H1 (cell line): ENCODE results near the gene TRAPPC8. TPM values are rescaled to one million over a fixed set of nuclear protein-coding genes. Genes with fewer than 3 reads are reported as not detected.

Experiments
- CTCF ChIA-PET: fragments of 300-600 bp; sonication (Branson Sonifier 250); formaldehyde crosslinking; loops from one replicate; lab custom pipeline; 2021; ENCODE audit not compliant: partially characterized antibody; lab: Charles Lee
- POLR2A ChIA-PET: fragments of 300-600 bp; sonication (Branson Sonifier 250); formaldehyde crosslinking; loops from one replicate; lab custom pipeline; 2021; ENCODE audit warnings: inconsistent platforms; ENCODE audit not compliant: partially characterized antibody; lab: Charles Lee
- DNase-seq, 2 experiments: peaks; one replicate each; pipeline versions ENCODE4 v3.0.0 to v3.0.0-alpha.2; 2010 to 2022; ENCODE audit warnings: low spot score in 2 of 2, low read depth in 1 of 2, mixed read lengths in 1 of 2
- FAIRE-seq: peaks from 2 replicates; lab custom pipeline; 2011; peaks lifted over from hg19 to GRCh38; lab: Jason Lieb, UNC
- H2AFZ ChIP-seq: 2 replicates; pipeline ENCODE4 v1.8.1; 2012; ENCODE audit warnings: low read length, inconsistent platforms
- H2AK5ac ChIP-seq: 2 replicates; pipeline ENCODE4 v1.6.1; 2013; ENCODE audit warnings: low read depth, low read length
- H2BK120ac ChIP-seq: replicated peaks from 2 replicates; pipeline ENCODE3; 2013; ENCODE audit warnings: low read depth, low read length, inconsistent platforms
- H2BK12ac ChIP-seq: 2 replicates; pipeline ENCODE4 v1.6.1; 2013; ENCODE audit warnings: low read depth, low read length
- H2BK15ac ChIP-seq: 2 replicates; pipeline ENCODE4 v1.6.1; 2013; ENCODE audit warnings: low read length
- H2BK20ac ChIP-seq: 2 replicates; pipeline ENCODE4 v1.6.1; 2013; ENCODE audit warnings: low read length
- H2BK5ac ChIP-seq: 2 replicates; pipeline ENCODE4 v1.6.1; 2013; ENCODE audit warnings: low read depth, low read length
- H3K14ac ChIP-seq: 2 replicates; pipeline ENCODE4 v1.6.1; 2013; ENCODE audit warnings: inconsistent platforms; ENCODE audit not compliant: insufficient read length
- H3K18ac ChIP-seq: 2 replicates; pipeline ENCODE4 v1.6.1; 2013; ENCODE audit warnings: low read length; ENCODE audit errors: extremely low read depth
- H3K23ac ChIP-seq: 2 replicates; pipeline ENCODE4 v1.6.1; 2013; ENCODE audit warnings: inconsistent platforms; ENCODE audit not compliant: insufficient read length
- H3K23me2 ChIP-seq: 2 replicates; pipeline ENCODE4 v1.6.1; 2013; ENCODE audit warnings: low read depth, low read length
- H3K27ac ChIP-seq: 2 replicates; pipeline ENCODE4 v1.6.1; 2011; ENCODE audit warnings: low read depth, low read length, inconsistent platforms
- H3K27me3 ChIP-seq, 4 experiments: replicated peaks in 1 of 4; 1 replicate in 1 of 4; 2 replicates in 3 of 4; pipeline versions ENCODE4 v1.6.1 to v1.8.1; 2011 to 2013; ENCODE audit warnings: low read length in 3 of 4, mild to moderate bottlenecking in 3 of 4, inconsistent platforms in 2 of 4, mixed read lengths in 2 of 4, moderate library complexity in 1 of 4; ENCODE audit not compliant: control insufficient read depth in 3 of 4, insufficient read depth in 3 of 4; ENCODE audit errors: extremely low read depth in 1 of 4
- H3K36me3 ChIP-seq, 4 experiments: 2 replicates each; pipeline versions ENCODE4 v1.6.1 to v1.8.1; 2011 to 2013; ENCODE audit warnings: mild to moderate bottlenecking in 4 of 4, low read length in 3 of 4, moderate library complexity in 2 of 4, control low read depth in 1 of 4, inconsistent platforms in 1 of 4; ENCODE audit not compliant: insufficient read depth in 4 of 4, control insufficient read depth in 2 of 4
- H3K4ac ChIP-seq: replicated peaks from 2 replicates; pipeline ENCODE3; 2013; ENCODE audit warnings: low read length, low read depth, mixed read lengths, inconsistent platforms; ENCODE audit not compliant: insufficient read length
- H3K4me1 ChIP-seq, 4 experiments: replicated peaks in 1 of 4; 1 replicate in 1 of 4; 2 replicates in 3 of 4; pipeline versions ENCODE4 v1.6.1 to v1.8.1; 2011 to 2013; ENCODE audit warnings: low read length in 3 of 4, inconsistent platforms in 2 of 4, mixed read lengths in 1 of 4; ENCODE audit not compliant: insufficient read depth in 4 of 4, control insufficient read depth in 3 of 4
- H3K4me2 ChIP-seq, 2 experiments: 2 replicates each; pipeline versions ENCODE4 v1.6.1 to v1.8.1; 2011 to 2013; ENCODE audit warnings: low read depth in 2 of 2, low read length in 2 of 2, control low read depth in 1 of 2, inconsistent platforms in 1 of 2, mild to moderate bottlenecking in 1 of 2; ENCODE audit not compliant: insufficient read depth in 1 of 2
- H3K4me3 ChIP-seq, 4 experiments: fragments of 200-600, 300-600 bp in 1 of 4; sonication (generic), shearing (Covaris generic), sonication (Bioruptor Twin) in 1 of 4; 2 replicates each; pipeline versions ENCODE4 v1.5.1 to v1.8.1; 2011 to 2016; ENCODE audit warnings: low read length in 4 of 4, low read depth in 3 of 4, control low read depth in 2 of 4, inconsistent platforms in 2 of 4, mild to moderate bottlenecking in 2 of 4, mixed read lengths in 1 of 4, moderate library complexity in 1 of 4; ENCODE audit not compliant: insufficient read depth in 2 of 4; ENCODE audit errors: extremely low read depth in 1 of 4
- H3K56ac ChIP-seq: replicated peaks from 2 replicates; pipeline ENCODE3; 2013; ENCODE audit warnings: low read depth, mild to moderate bottlenecking, mixed read lengths, low read length, inconsistent platforms; ENCODE audit not compliant: insufficient read length
- H3K79me1 ChIP-seq: 2 replicates; pipeline ENCODE4 v1.6.1; 2013; ENCODE audit warnings: low read depth, low read length, control low read depth
- H3K79me2 ChIP-seq, 2 experiments: 2 replicates each; pipeline versions ENCODE4 v1.6.1 to v1.8.1; 2012 to 2013; ENCODE audit warnings: low read length in 2 of 2, mild to moderate bottlenecking in 2 of 2, inconsistent platforms in 1 of 2; ENCODE audit not compliant: insufficient read depth in 2 of 2, control insufficient read depth in 1 of 2
- H3K9ac ChIP-seq, 4 experiments: replicated peaks in 1 of 4; 1 replicate in 1 of 4; 2 replicates in 3 of 4; pipeline versions ENCODE4 v1.6.1 to v1.8.1; 2011 to 2013; ENCODE audit warnings: low read depth in 3 of 4, low read length in 3 of 4, control low read depth in 2 of 4, mild to moderate bottlenecking in 2 of 4, moderate library complexity in 2 of 4, inconsistent platforms in 1 of 4; ENCODE audit errors: extremely low read depth in 1 of 4
- H3K9me3 ChIP-seq, 2 experiments: 2 replicates each; pipeline versions ENCODE4 v1.6.1 to v1.8.1; 2012 to 2013; ENCODE audit warnings: mild to moderate bottlenecking in 2 of 2, moderate library complexity in 2 of 2, control low read depth in 1 of 2, inconsistent platforms in 1 of 2, low read depth in 1 of 2, low read length in 1 of 2, mixed read lengths in 1 of 2; ENCODE audit not compliant: insufficient read depth in 2 of 2
- H4K20me1 ChIP-seq, 2 experiments: replicated peaks in 1 of 2; 2 replicates each; pipeline versions ENCODE3 to v1.8.1; 2011 to 2013; ENCODE audit warnings: inconsistent platforms in 2 of 2, low read length in 2 of 2, mild to moderate bottlenecking in 1 of 2; ENCODE audit not compliant: insufficient read depth in 2 of 2, control insufficient read depth in 1 of 2
- H4K5ac ChIP-seq: 2 replicates; pipeline ENCODE4 v1.6.1; 2013; ENCODE audit warnings: low read length, low read depth, mixed read lengths, inconsistent platforms; ENCODE audit not compliant: insufficient read length
- H4K8ac ChIP-seq: 2 replicates; pipeline ENCODE4 v1.8.0; 2013; ENCODE audit warnings: mild to moderate bottlenecking, moderate library complexity, low read length, inconsistent platforms; ENCODE audit not compliant: insufficient read depth; ENCODE audit errors: extremely low read depth
- H4K91ac ChIP-seq: replicated peaks from 2 replicates; pipeline ENCODE3; 2013; ENCODE audit warnings: low read length, mixed read lengths, inconsistent platforms; ENCODE audit not compliant: insufficient read length
- CTCF ChIP-seq, 3 experiments: IDR thresholded peaks; 1 replicate in 2 of 3; 2 replicates in 1 of 3; pipeline versions ENCODE4 v1.5.1 to v1.6.1; 2011; ENCODE audit warnings: low read length in 3 of 3, mild to moderate bottlenecking in 3 of 3, inconsistent platforms in 2 of 3, low read depth in 1 of 3, moderate library complexity in 1 of 3; ENCODE audit not compliant: insufficient read depth in 1 of 3; ENCODE audit errors: control extremely low read depth in 1 of 3
- JUND ChIP-seq: IDR thresholded peaks from 2 replicates; pipeline ENCODE4 v1.6.1; 2011; ENCODE audit warnings: mild to moderate bottlenecking, improper control_type of control experiment, low read length
- KDM1A ChIP-seq: fragments of 200-600, 300-600 bp; sonication (generic); IDR thresholded peaks from 2 replicates; pipeline ENCODE4 v1.7.1; 2016; ENCODE audit warnings: mild to moderate bottlenecking, low read length, borderline replicate concordance
- MAFK ChIP-seq: IDR thresholded peaks from 2 replicates; pipeline ENCODE4 v1.6.1; 2012; ENCODE audit warnings: low read depth, mild to moderate bottlenecking, improper control_type of control experiment, low read length
- RAD21 ChIP-seq, 2 experiments: IDR thresholded peaks in 1 of 2; conservative IDR thresholded peaks in 1 of 2; 2 replicates each; pipeline ENCODE4 v1.6.1; 2011; ENCODE audit warnings: low read depth in 2 of 2, low read length in 2 of 2, improper control_type of control experiment in 1 of 2, inconsistent platforms in 1 of 2, mild to moderate bottlenecking in 1 of 2, moderate library complexity in 1 of 2
- TBP ChIP-seq: IDR thresholded peaks from 2 replicates; pipeline ENCODE4 v1.6.1; 2011; ENCODE audit warnings: low read depth, low read length, improper control_type of control experiment
- WGBS, 2 experiments: shearing (Covaris generic) in 1 of 2; methylation state at CpG; one replicate each; pipeline versions ENCODE4 v1.1.6 to v1.1.7; 2013 to 2015; ENCODE audit warnings: low lambda C conversion rate in 2 of 2, mixed read lengths in 2 of 2, inconsistent platforms in 1 of 2, low coverage in 1 of 2, missing lambda C conversion rate in 1 of 2; ENCODE audit not compliant: insufficient replicate concordance in 2 of 2, insufficient coverage in 1 of 2, insufficient read length in 1 of 2; ENCODE audit errors: extremely low coverage in 1 of 2, missing lambda C conversion rate in 1 of 2; 5-methylcytosine and 5-hydroxymethylcytosine counted together
- polyA plus RNA-seq, 7 experiments: library from polyadenylated mRNA; depleted of rRNA in 3 of 7; stranded (reverse) in 5 of 7; unstranded in 2 of 7; fragments of >200 nt in 5 of 7; fragments of 200-250 nt in 2 of 7; gene quantifications; 1 replicate in 5 of 7; 2 replicates in 1 of 7; 4 replicates in 1 of 7; pipeline versions ENCODE4 v1.2.1 to v1.2.3, GENCODE V29; 2011 to 2013; ENCODE audit warnings: missing spikeins in 2 of 7, mixed read lengths in 2 of 7
- total RNA-seq: library from RNA; stranded (reverse); fragmentation: NEBNext Ultra II Directional; extraction: Animal tissue kit (Norgen Biotek cat#: 25700); gene quantifications from 2 replicates; pipeline ENCODE4 v1.2.1, GENCODE V29; 2021

TRAPPC8 gene
- total and polyA plus RNA-seq, 2 of the 8 experiments (the other 6 are each of a cell fraction or from before 2014, with no cell fraction given), result 43.6 to 56.5 TPM

GRCh38 chr18:31977270-31977872 is 34.4 kb upstream of the TRAPPC8 start:
- TF ChIP-seq KDM1A (no peak), TBP (no peak), RAD21 (IDR thresholded peaks at IDR 0.05 in 1 of 2, conservative IDR thresholded peaks at IDR 0.05 in 1 of 2; ENCODE audit: low read depth in 2 of 2, low read length in 2 of 2) (peak; percentile 93), CTCF (IDR thresholded peaks at IDR 0.05; ENCODE audit: control extremely low read depth in 1 of 3, insufficient read depth in 1 of 3, low read depth in 1 of 3, low read length in 3 of 3) (peak in 2 of 3 experiments; percentile 65 to 71; a peak in 3 of 4 replicates), JUND (no peak), MAFK (peak; percentile 75)
- H3K27ac ChIP-seq, result no peak overlapping the region
- H3K56ac ChIP-seq, result no peak overlapping the region
- H4K5ac ChIP-seq, result no peak overlapping the region
- no peak overlapping the region for H3K4ac ChIP-seq
- no peak overlapping the region for H2BK20ac ChIP-seq
- H3K4me1 ChIP-seq, result peaks cover 0 to 4% (median 0%) of the 10 kb centered on the region in 4 experiments; a peak in 1 of 7 replicates
- H3K27me3 ChIP-seq, result no peaks in the 10 kb centered on the region
- H3K4me3 ChIP-seq, result peak overlapping the region in 1 of 4 experiments; percentile 41; a peak in 1 of 8 replicates
- no peak overlapping the region for H2BK5ac ChIP-seq
- peak overlapping the region in 1 of 4 experiments; percentile 59; a peak in 2 of 7 replicates for H3K9ac ChIP-seq
- H3K79me1 ChIP-seq, result no peaks in the 10 kb centered on the region
- no peaks in the 10 kb centered on the region for H3K23me2 ChIP-seq
- no peak overlapping the region for H4K91ac ChIP-seq
- H3K23ac ChIP-seq, result no peak overlapping the region
- H2BK12ac ChIP-seq, result no peak overlapping the region
- ChIA-PET CTCF (interaction anchor here (0.6 to 3.3 kb wide), 64 partner anchors 9 to 901 kb away, joined by 3 to 25 read pairs (median 4); partner anchors contain the start of genes RNF125, SLC25A52, TRAPPC8 and TTR), POLR2A (interaction anchor here (1.0 to 2.0 kb wide), 2 partner anchors 35 to 41 kb away, joined by 4 to 5 read pairs; partner anchors contain the start of genes RNF125 and TRAPPC8)
- peak overlapping the region in 1 of 2 experiments; percentile 49; a peak in 1 of 4 replicates for H3K4me2 ChIP-seq
- H2BK15ac ChIP-seq, result no peak overlapping the region
- H2AK5ac ChIP-seq, result no peak overlapping the region
- H2BK120ac ChIP-seq, result no peak overlapping the region
- H4K8ac ChIP-seq, result no peak overlapping the region
- WGBS, 2 experiments, result 14% methylated on average over 9 of the region's 9 CpGs; no CpG with 5 or more reads in 1 of the 2 experiments
- peak; percentile 21 to 59 for DNase-seq
- no peaks in the 10 kb centered on the region for H3K9me3 ChIP-seq
- H2AFZ ChIP-seq, result peak overlapping the region; percentile 98
- H3K14ac ChIP-seq, result no peak overlapping the region
- no peaks in the 10 kb centered on the region for H3K36me3 ChIP-seq
- H3K18ac ChIP-seq, result no peak overlapping the region
- no peaks in the 10 kb centered on the region for H3K79me2 ChIP-seq
- FAIRE-seq, result peak; percentile 94
- no peaks in the 10 kb centered on the region for H4K20me1 ChIP-seq
